ENCODE results near the gene MRPL14. TPM values are rescaled to one million over a fixed set of nuclear protein-coding genes. Genes with fewer than 3 reads are reported as not detected.

The MRPL14 gene
- total RNA-seq, 1 donor from 2014 or later: 30.3 TPM

DNA sequence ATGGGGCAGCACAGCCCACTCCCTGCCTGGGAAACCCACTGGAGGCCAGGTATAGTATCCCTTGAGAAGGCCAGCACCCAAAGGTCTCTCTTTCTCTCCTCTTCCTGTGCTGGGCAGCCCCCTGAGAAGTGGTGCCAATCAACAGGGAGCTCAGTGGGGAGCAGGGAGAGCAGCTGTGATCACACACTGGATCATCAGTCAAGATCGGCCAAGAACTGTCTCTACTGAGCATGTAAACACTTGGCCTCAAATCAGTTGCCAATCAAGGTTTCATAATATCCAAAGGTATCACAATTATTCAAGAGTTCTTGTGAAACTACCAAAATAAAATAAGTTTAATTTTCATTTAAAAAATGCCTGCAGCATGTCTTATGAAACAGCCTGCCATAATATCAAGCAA lies 18.8 kb downstream of the MRPL14 start:
- TF ChIP-seq, protein P1, sequence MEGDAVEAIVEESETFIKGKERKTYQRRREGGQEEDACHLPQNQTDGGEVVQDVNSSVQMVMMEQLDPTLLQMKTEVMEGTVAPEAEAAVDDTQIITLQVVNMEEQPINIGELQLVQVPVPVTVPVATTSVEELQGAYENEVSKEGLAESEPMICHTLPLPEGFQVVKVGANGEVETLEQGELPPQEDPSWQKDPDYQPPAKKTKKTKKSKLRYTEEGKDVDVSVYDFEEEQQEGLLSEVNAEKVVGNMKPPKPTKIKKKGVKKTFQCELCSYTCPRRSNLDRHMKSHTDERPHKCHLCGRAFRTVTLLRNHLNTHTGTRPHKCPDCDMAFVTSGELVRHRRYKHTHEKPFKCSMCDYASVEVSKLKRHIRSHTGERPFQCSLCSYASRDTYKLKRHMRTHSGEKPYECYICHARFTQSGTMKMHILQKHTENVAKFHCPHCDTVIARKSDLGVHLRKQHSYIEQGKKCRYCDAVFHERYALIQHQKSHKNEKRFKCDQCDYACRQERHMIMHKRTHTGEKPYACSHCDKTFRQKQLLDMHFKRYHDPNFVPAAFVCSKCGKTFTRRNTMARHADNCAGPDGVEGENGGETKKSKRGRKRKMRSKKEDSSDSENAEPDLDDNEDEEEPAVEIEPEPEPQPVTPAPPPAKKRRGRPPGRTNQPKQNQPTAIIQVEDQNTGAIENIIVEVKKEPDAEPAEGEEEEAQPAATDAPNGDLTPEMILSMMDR (IDR thresholded peaks at IDR 0.05; ENCODE audit: unreplicated experiment): no peak
- Mint-ChIP-seq H3K9me3 (ENCODE audit: unreplicated experiment) (no peaks in the 10 kb centered on the region), H3K4me3 (ENCODE audit: unreplicated experiment) (no peak overlapping the region), H3K27me3 (ENCODE audit: unreplicated experiment) (no peaks in the 10 kb centered on the region), H3K4me1 (ENCODE audit: unreplicated experiment) (peaks cover 7% of the 10 kb centered on the region), H3K36me3 (ENCODE audit: low read depth, unreplicated experiment) (peaks cover 36% of the 10 kb centered on the region), H3K27ac (ENCODE audit: unreplicated experiment) (no peak overlapping the region)
- DNase-seq (ENCODE audit: low spot score): no peak

DNA sequence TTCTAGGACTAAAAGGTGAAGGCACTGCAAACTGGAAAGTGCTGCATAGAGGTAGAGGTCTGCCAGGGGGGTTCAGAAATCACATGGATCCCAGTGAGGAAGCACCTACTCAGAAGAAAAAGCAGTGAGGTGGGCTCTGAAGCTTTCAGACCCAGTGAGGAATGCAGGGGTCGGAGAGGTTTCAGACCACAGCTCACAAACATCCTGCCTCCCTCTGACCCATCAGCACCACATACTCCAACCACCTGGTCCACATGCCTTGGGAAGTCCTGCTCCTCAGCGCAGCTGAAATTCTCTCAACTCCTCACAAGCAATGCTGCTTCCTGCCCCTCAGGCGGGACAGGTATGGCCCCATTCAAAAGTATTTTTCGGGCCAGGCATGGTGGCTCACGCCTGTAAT lies 20.2 kb downstream of the MRPL14 start:
- Mint-ChIP-seq H3K27ac (ENCODE audit: unreplicated experiment) (no peak overlapping the region), H3K27me3 (ENCODE audit: unreplicated experiment) (peaks cover 2% of the 10 kb centered on the region), H3K36me3 (ENCODE audit: low read depth, unreplicated experiment) (peaks cover 27% of the 10 kb centered on the region), H3K4me1 (ENCODE audit: unreplicated experiment) (peaks cover 7% of the 10 kb centered on the region), H3K4me3 (ENCODE audit: unreplicated experiment) (no peak overlapping the region), H3K9me3 (ENCODE audit: unreplicated experiment) (no peaks in the 10 kb centered on the region)
- TF ChIP-seq, protein P1 (IDR thresholded peaks at IDR 0.05; ENCODE audit: unreplicated experiment): no peak
- DNase-seq (ENCODE audit: low spot score): no peak

DNA sequence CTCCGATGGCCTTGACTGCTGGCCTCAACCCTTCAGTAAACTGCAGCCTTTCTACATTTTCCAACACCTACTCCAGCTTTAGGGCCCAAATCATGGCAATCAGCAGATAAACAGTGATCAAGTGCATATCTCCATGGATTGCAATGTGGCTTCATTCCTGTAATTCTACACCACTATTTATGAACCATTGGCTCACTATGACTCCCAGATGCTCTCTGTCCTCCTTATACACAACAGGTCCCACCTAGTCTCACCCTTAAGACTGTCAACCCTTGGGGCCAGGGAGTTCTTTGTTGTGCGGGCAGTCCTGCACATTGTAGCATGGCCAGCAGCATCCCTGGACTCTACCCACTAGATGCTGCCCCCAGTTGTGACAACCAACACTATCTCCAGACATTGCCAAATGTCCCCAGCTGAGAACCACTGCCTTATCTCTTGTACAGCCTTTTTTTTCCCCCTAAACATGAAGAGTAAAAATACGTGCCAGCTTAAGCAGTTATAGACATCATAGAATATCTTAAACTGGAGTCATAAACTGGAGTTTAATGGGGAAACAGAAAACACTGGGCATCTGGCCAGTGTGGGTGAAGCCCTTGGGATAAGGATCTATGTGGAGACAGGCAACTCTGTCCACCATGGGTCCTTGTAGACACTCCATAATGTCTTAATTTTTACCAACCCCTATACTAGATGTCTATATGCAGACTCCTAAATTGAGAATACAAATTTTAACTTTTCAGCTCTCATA lies 21.1 kb downstream of the MRPL14 start:
- Mint-ChIP-seq H3K27me3 (ENCODE audit: unreplicated experiment) (peaks cover 2% of the 10 kb centered on the region), H3K36me3 (ENCODE audit: low read depth, unreplicated experiment) (peaks cover 19% of the 10 kb centered on the region), H3K4me1 (ENCODE audit: unreplicated experiment) (peaks cover 7% of the 10 kb centered on the region), H3K4me3 (ENCODE audit: unreplicated experiment) (no peak overlapping the region), H3K9me3 (ENCODE audit: unreplicated experiment) (no peaks in the 10 kb centered on the region), H3K27ac (ENCODE audit: unreplicated experiment) (no peak overlapping the region)
- DNase-seq (ENCODE audit: low spot score): no peak
- TF ChIP-seq, protein P1 (IDR thresholded peaks at IDR 0.05; ENCODE audit: unreplicated experiment): no peak

DNA sequence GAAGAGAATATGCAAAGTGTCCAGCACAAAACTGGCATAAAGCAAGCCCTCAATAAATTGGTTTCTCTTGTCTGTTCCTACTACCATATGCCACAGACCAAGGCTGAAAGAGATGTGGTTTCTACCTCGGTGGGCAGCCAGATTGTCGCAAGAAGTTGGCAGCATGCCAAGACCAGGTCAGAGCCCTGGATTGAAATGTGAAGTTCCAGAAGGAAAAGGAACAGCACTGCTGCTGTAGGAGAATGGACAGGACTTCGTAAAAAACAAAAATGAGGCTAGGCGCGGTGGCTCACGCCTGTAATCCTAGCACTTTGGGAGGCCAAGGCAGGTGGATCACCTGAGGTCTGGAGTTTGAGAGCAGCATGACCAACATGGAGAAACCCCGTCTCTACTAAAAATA lies 22.1 kb downstream of the MRPL14 start:
- Mint-ChIP-seq H3K4me1 (ENCODE audit: unreplicated experiment) (peaks cover 7% of the 10 kb centered on the region), H3K27ac (ENCODE audit: unreplicated experiment) (no peak overlapping the region), H3K4me3 (ENCODE audit: unreplicated experiment) (no peak overlapping the region), H3K9me3 (ENCODE audit: unreplicated experiment) (no peaks in the 10 kb centered on the region), H3K27me3 (ENCODE audit: unreplicated experiment) (peaks cover 2% of the 10 kb centered on the region), H3K36me3 (ENCODE audit: low read depth, unreplicated experiment) (peaks cover 14% of the 10 kb centered on the region)
- TF ChIP-seq, protein P1 (IDR thresholded peaks at IDR 0.05; ENCODE audit: unreplicated experiment): no peak
- DNase-seq (ENCODE audit: low spot score): no peak

DNA sequence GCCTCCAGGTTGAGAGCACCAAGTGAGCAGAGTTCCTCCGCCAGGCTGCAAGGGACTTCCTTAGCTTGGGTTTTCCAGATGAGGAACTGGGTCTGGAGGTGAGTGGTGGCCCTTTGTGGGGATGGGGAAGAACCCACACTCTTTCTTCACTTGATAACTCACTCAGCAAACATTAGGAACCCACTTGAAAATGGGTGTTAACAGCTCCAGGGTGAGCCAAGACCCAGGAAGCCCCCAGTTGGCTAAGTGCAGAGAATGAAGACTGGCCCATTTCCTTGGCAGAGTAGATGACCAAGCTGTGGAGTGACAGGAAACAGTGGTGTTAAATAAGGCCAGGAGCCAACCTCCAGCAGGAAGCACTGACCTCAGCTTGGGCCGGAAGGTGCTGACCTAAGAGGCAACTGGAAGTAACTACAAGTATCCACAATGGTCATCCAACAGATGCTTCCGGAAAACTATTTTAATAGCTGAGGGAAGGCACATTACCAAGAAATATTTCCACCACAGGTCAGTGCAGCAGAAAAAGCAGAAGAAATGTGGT lies 22.7 kb downstream of the MRPL14 start:
- TF ChIP-seq, protein P1 (IDR thresholded peaks at IDR 0.05; ENCODE audit: unreplicated experiment): no peak
- H3K4me1 Mint-ChIP-seq (ENCODE audit: unreplicated experiment): peaks cover 7% of the 10 kb centered on the region
- H3K27me3 Mint-ChIP-seq (ENCODE audit: unreplicated experiment): peaks cover 2% of the 10 kb centered on the region
- no peaks in the 10 kb centered on the region for H3K9me3 Mint-ChIP-seq (ENCODE audit: unreplicated experiment)
- H3K4me3 Mint-ChIP-seq (ENCODE audit: unreplicated experiment): peak overlapping the region; percentile 21
- DNase-seq (ENCODE audit: low spot score): no peak
- H3K36me3 Mint-ChIP-seq (ENCODE audit: low read depth, unreplicated experiment): peaks cover 8% of the 10 kb centered on the region
- H3K27ac Mint-ChIP-seq (ENCODE audit: unreplicated experiment): no peak overlapping the region

Measured in endothelial cell (in vitro differentiated cells).